Suprapubic skin (tissue), 4 donors: ENCODE measurements around the gene PLA2G2F.

Source experiments
- POLR2A ChIP-seq, 2 donors: fragments of 450-650 bp; IDR thresholded peaks; one replicate each; pipeline ENCODE4 v1.6.1; 2017; ENCODE audit warnings: antibody characterized with exemption in 2 of 2, mild to moderate bottlenecking in 2 of 2, moderate library complexity in 2 of 2
- POLR2AphosphoS5 ChIP-seq, 3 donors: sonication (generic); formaldehyde crosslinking; IDR thresholded peaks; one replicate each; pipeline ENCODE4 v1.6.1; 2017; ENCODE audit warnings: antibody characterized with exemption in 3 of 3
- TF ChIP-seq, protein P1 (sequence below), 2 donors: fragments of 200-600 bp in 1 of 2; fragments of 450-650 bp in 1 of 2; sonication (generic) in 1 of 2; IDR thresholded peaks; one replicate each; pipeline ENCODE4 v1.5.1; 2016 to 2019; ENCODE audit warnings: antibody characterized with exemption in 2 of 2, mild to moderate bottlenecking in 1 of 2, moderate library complexity in 1 of 2

DNA sequence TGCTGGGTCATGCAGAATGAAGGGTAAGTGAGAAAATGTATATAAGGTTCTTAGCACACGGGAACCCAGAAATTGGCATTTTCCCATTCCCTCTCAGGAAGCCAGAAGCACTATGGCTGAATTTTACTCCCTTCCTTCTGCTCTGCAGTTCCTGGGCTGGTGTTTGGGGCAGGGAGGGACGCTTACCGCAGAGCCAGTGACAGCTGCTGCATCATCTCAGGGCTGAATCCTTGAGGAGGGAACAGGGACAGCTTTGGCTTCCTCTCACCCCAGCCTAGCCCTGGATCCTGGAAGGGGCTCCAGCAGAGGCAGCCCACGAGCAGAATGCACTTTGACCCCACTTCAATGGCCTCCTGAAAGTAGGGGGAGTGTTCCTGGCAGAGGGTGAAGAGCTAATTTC is 31.8 kb upstream of the PLA2G2F start:
- TF ChIP-seq POLR2A (IDR thresholded peaks at IDR 0.05) (no peak), POLR2AphosphoS5 (IDR thresholded peaks at IDR 0.05) (no peak)
- TF ChIP-seq, protein P1, sequence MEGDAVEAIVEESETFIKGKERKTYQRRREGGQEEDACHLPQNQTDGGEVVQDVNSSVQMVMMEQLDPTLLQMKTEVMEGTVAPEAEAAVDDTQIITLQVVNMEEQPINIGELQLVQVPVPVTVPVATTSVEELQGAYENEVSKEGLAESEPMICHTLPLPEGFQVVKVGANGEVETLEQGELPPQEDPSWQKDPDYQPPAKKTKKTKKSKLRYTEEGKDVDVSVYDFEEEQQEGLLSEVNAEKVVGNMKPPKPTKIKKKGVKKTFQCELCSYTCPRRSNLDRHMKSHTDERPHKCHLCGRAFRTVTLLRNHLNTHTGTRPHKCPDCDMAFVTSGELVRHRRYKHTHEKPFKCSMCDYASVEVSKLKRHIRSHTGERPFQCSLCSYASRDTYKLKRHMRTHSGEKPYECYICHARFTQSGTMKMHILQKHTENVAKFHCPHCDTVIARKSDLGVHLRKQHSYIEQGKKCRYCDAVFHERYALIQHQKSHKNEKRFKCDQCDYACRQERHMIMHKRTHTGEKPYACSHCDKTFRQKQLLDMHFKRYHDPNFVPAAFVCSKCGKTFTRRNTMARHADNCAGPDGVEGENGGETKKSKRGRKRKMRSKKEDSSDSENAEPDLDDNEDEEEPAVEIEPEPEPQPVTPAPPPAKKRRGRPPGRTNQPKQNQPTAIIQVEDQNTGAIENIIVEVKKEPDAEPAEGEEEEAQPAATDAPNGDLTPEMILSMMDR (IDR thresholded peaks at IDR 0.05), result no peak
